ENCODE results near the gene B3GALNT2.
"Not testable (repeated sequence)": the region's sequence is repeated elsewhere in the genome, so short reads cannot be mapped to it uniquely, and the experiment has no call there.

Gene B3GALNT2

GRCh38 chr1:235470741-235471439 lies 33.4 kb downstream of the B3GALNT2 start:
- H3K4me1 ChIP-seq (ENCODE audit: control insufficient read depth, insufficient read depth, low read length) = no peaks in the 10 kb centered on the region
- H3K27me3 ChIP-seq (ENCODE audit: control insufficient read depth in 1 of 2, insufficient read depth in 2 of 2, low read length in 2 of 2) = no peaks in the 10 kb centered on the region
- no peaks in the 10 kb centered on the region for H3K9me3 ChIP-seq (ENCODE audit: control insufficient read depth in 2 of 2, low read length in 2 of 2)
- H3K4me3 ChIP-seq (ENCODE audit: low read length in 2 of 2) = no peak overlapping the region
- H3K36me3 ChIP-seq (ENCODE audit: control insufficient read depth in 2 of 2, insufficient read depth in 2 of 2, low read length in 2 of 2) = peaks cover 5 to 6% of the 10 kb centered on the region in 2 donors
- no peak overlapping the region for H3K9ac ChIP-seq (ENCODE audit: low read length in 2 of 2)
- H3K27ac ChIP-seq (ENCODE audit: low read length) = no peak overlapping the region

GRCh38 chr1:235469897-235470296 lies 34.4 kb downstream of the B3GALNT2 start:
- H3K9me3 ChIP-seq (ENCODE audit: control insufficient read depth in 2 of 2, low read length in 2 of 2); H3K36me3 ChIP-seq (ENCODE audit: control insufficient read depth in 2 of 2, insufficient read depth in 2 of 2, low read length in 2 of 2); H3K4me3 ChIP-seq (ENCODE audit: low read length in 2 of 2): not testable (repeated sequence)

GRCh38 chr1:235468970-235469369 lies 35.3 kb downstream of the B3GALNT2 start:
- peaks cover 3 to 5% of the 10 kb centered on the region in 2 donors for H3K36me3 ChIP-seq (ENCODE audit: control insufficient read depth in 2 of 2, insufficient read depth in 2 of 2, low read length in 2 of 2)
- H3K4me1 ChIP-seq (ENCODE audit: control insufficient read depth, insufficient read depth, low read length) = no peaks in the 10 kb centered on the region
- no peak overlapping the region for H3K9ac ChIP-seq (ENCODE audit: low read length in 2 of 2)
- H3K27me3 ChIP-seq (ENCODE audit: control insufficient read depth in 1 of 2, insufficient read depth in 2 of 2, low read length in 2 of 2) = no peaks in the 10 kb centered on the region
- H3K4me3 ChIP-seq (ENCODE audit: low read length in 2 of 2) = no peak overlapping the region
- no peak overlapping the region for H3K27ac ChIP-seq (ENCODE audit: low read length)
- peaks cover 0 to 3% of the 10 kb centered on the region in 2 donors for H3K9me3 ChIP-seq (ENCODE audit: control insufficient read depth in 2 of 2, low read length in 2 of 2)

More at GRCh38 chr1:235469897-235470296, 34.4 kb downstream of the B3GALNT2 start:
- H3K27me3 ChIP-seq (ENCODE audit: control insufficient read depth in 1 of 2, insufficient read depth in 2 of 2, low read length in 2 of 2); H3K4me1 ChIP-seq (ENCODE audit: control insufficient read depth, insufficient read depth, low read length); H3K9ac ChIP-seq (ENCODE audit: low read length in 2 of 2); H3K27ac ChIP-seq (ENCODE audit: low read length): not testable (repeated sequence)

GRCh38 chr1:235468004-235468403 lies 36.2 kb downstream of the B3GALNT2 start:
- Histone ChIP-seq H3K9ac (ENCODE audit: low read length in 2 of 2) (no peak overlapping the region), H3K4me1 (ENCODE audit: control insufficient read depth, insufficient read depth, low read length) (no peaks in the 10 kb centered on the region), H3K4me3 (ENCODE audit: low read length in 2 of 2) (no peak overlapping the region), H3K27me3 (ENCODE audit: control insufficient read depth in 1 of 2, insufficient read depth in 2 of 2, low read length in 2 of 2) (no peaks in the 10 kb centered on the region), H3K27ac (ENCODE audit: low read length) (no peak overlapping the region), H3K9me3 (ENCODE audit: control insufficient read depth in 2 of 2, low read length in 2 of 2) (peaks cover 0 to 3% of the 10 kb centered on the region in 2 donors), H3K36me3 (ENCODE audit: control insufficient read depth in 2 of 2, insufficient read depth in 2 of 2, low read length in 2 of 2) (peaks cover 3 to 5% of the 10 kb centered on the region in 2 donors)

GRCh38 chr1:235465066-235465465 lies 39.2 kb downstream of the B3GALNT2 start:
- no peak overlapping the region for H3K27ac ChIP-seq (ENCODE audit: low read length)
- peaks cover 2 to 10% of the 10 kb centered on the region in 2 donors for H3K36me3 ChIP-seq (ENCODE audit: control insufficient read depth in 2 of 2, insufficient read depth in 2 of 2, low read length in 2 of 2)
- H3K4me3 ChIP-seq (ENCODE audit: low read length in 2 of 2) = no peak overlapping the region
- H3K4me1 ChIP-seq (ENCODE audit: control insufficient read depth, insufficient read depth, low read length) = no peaks in the 10 kb centered on the region
- no peak overlapping the region for H3K9ac ChIP-seq (ENCODE audit: low read length in 2 of 2)
- no peaks in the 10 kb centered on the region for H3K27me3 ChIP-seq (ENCODE audit: control insufficient read depth in 1 of 2, insufficient read depth in 2 of 2, low read length in 2 of 2)
- H3K9me3 ChIP-seq (ENCODE audit: control insufficient read depth in 2 of 2, low read length in 2 of 2) = peaks cover 0 to 3% of the 10 kb centered on the region in 2 donors

- H3K4me3 ChIP-seq (ENCODE audit: low read length in 2 of 2); H3K27ac ChIP-seq (ENCODE audit: low read length); H3K9me3 ChIP-seq (ENCODE audit: control insufficient read depth in 2 of 2, low read length in 2 of 2); H3K27me3 ChIP-seq (ENCODE audit: control insufficient read depth in 1 of 2, insufficient read depth in 2 of 2, low read length in 2 of 2); H3K4me1 ChIP-seq (ENCODE audit: control insufficient read depth, insufficient read depth, low read length); H3K9ac ChIP-seq (ENCODE audit: low read length in 2 of 2); H3K36me3 ChIP-seq (ENCODE audit: control insufficient read depth in 2 of 2, insufficient read depth in 2 of 2, low read length in 2 of 2): not testable (repeated sequence)
These were observed 41.4 kb downstream of the B3GALNT2 start for GRCh38 chr1:235462832-235463231.

- no peaks in the 10 kb centered on the region for H3K27me3 ChIP-seq (ENCODE audit: control insufficient read depth in 1 of 2, insufficient read depth in 2 of 2, low read length in 2 of 2)
- H3K9ac ChIP-seq (ENCODE audit: low read length in 2 of 2) = no peak overlapping the region
- no peak overlapping the region for H3K27ac ChIP-seq (ENCODE audit: low read length)
- peaks cover 0 to 3% of the 10 kb centered on the region in 2 donors for H3K9me3 ChIP-seq (ENCODE audit: control insufficient read depth in 2 of 2, low read length in 2 of 2)
- no peak overlapping the region for H3K4me3 ChIP-seq (ENCODE audit: low read length in 2 of 2)
- H3K36me3 ChIP-seq (ENCODE audit: control insufficient read depth in 2 of 2, insufficient read depth in 2 of 2, low read length in 2 of 2) = peaks cover 0 to 5% of the 10 kb centered on the region in 2 donors
- no peaks in the 10 kb centered on the region for H3K4me1 ChIP-seq (ENCODE audit: control insufficient read depth, insufficient read depth, low read length)
These were observed 42.3 kb downstream of the B3GALNT2 start for GRCh38 chr1:235461954-235462353.

GRCh38 chr1:235460770-235461169 lies 43.5 kb downstream of the B3GALNT2 start:
- H3K4me1 ChIP-seq (ENCODE audit: control insufficient read depth, insufficient read depth, low read length) = no peaks in the 10 kb centered on the region
- no peak overlapping the region for H3K9ac ChIP-seq (ENCODE audit: low read length in 2 of 2)
- H3K4me3 ChIP-seq (ENCODE audit: low read length in 2 of 2) = no peak overlapping the region
- peaks cover 0 to 5% of the 10 kb centered on the region in 2 donors for H3K36me3 ChIP-seq (ENCODE audit: control insufficient read depth in 2 of 2, insufficient read depth in 2 of 2, low read length in 2 of 2)
- no peaks in the 10 kb centered on the region for H3K27me3 ChIP-seq (ENCODE audit: control insufficient read depth in 1 of 2, insufficient read depth in 2 of 2, low read length in 2 of 2)
- H3K9me3 ChIP-seq (ENCODE audit: control insufficient read depth in 2 of 2, low read length in 2 of 2) = peaks cover 0 to 3% of the 10 kb centered on the region in 2 donors
- no peak overlapping the region for H3K27ac ChIP-seq (ENCODE audit: low read length)

GRCh38 chr1:235457856-235458255 lies 46.4 kb downstream of the B3GALNT2 start:
- not testable (repeated sequence) for H3K9ac ChIP-seq (ENCODE audit: low read length in 2 of 2); H3K4me1 ChIP-seq (ENCODE audit: control insufficient read depth, insufficient read depth, low read length); H3K9me3 ChIP-seq (ENCODE audit: control insufficient read depth in 2 of 2, low read length in 2 of 2); H3K27ac ChIP-seq (ENCODE audit: low read length); H3K27me3 ChIP-seq (ENCODE audit: control insufficient read depth in 1 of 2, insufficient read depth in 2 of 2, low read length in 2 of 2); H3K4me3 ChIP-seq (ENCODE audit: low read length in 2 of 2)
- peaks cover 11 to 13% of the 10 kb centered on the region in 2 donors for H3K36me3 ChIP-seq (ENCODE audit: control insufficient read depth in 2 of 2, insufficient read depth in 2 of 2, low read length in 2 of 2)

- H3K9ac ChIP-seq (ENCODE audit: low read length in 2 of 2) = no peak overlapping the region
- H3K27me3 ChIP-seq (ENCODE audit: control insufficient read depth in 1 of 2, insufficient read depth in 2 of 2, low read length in 2 of 2) = no peaks in the 10 kb centered on the region
- H3K4me1 ChIP-seq (ENCODE audit: control insufficient read depth, insufficient read depth, low read length) = no peaks in the 10 kb centered on the region
- H3K9me3 ChIP-seq (ENCODE audit: control insufficient read depth in 2 of 2, low read length in 2 of 2) = no peaks in the 10 kb centered on the region
- peaks cover 9 to 19% of the 10 kb centered on the region in 2 donors for H3K36me3 ChIP-seq (ENCODE audit: control insufficient read depth in 2 of 2, insufficient read depth in 2 of 2, low read length in 2 of 2)
- no peak overlapping the region for H3K27ac ChIP-seq (ENCODE audit: low read length)
- H3K4me3 ChIP-seq (ENCODE audit: low read length in 2 of 2) = no peak overlapping the region
These were observed 48.4 kb downstream of the B3GALNT2 start for GRCh38 chr1:235455823-235456222.

- no peaks in the 10 kb centered on the region for H3K9me3 ChIP-seq (ENCODE audit: control insufficient read depth in 2 of 2, low read length in 2 of 2)
- H3K4me1 ChIP-seq (ENCODE audit: control insufficient read depth, insufficient read depth, low read length) = no peaks in the 10 kb centered on the region
- H3K36me3 ChIP-seq (ENCODE audit: control insufficient read depth in 2 of 2, insufficient read depth in 2 of 2, low read length in 2 of 2) = peaks cover 16 to 25% of the 10 kb centered on the region in 2 donors
- H3K27me3 ChIP-seq (ENCODE audit: control insufficient read depth in 1 of 2, insufficient read depth in 2 of 2, low read length in 2 of 2) = no peaks in the 10 kb centered on the region
- no peak overlapping the region for H3K4me3 ChIP-seq (ENCODE audit: low read length in 2 of 2)
- H3K9ac ChIP-seq (ENCODE audit: low read length in 2 of 2) = no peak overlapping the region
- no peak overlapping the region for H3K27ac ChIP-seq (ENCODE audit: low read length)
These were observed 49.2 kb downstream of the B3GALNT2 start for GRCh38 chr1:235455097-235455496.

Data from stomach smooth muscle (tissue), 2 donors.